Endothelial cell of umbilical vein (primary cell): Measurements from ENCODE around the gene MYT1. TPM values are rescaled to one million over a fixed set of nuclear protein-coding genes. Genes with fewer than 3 reads are reported as not detected.

Experiments
- BruUV-seq: library from RNA; stranded (reverse); fragments of 400-500 nt; replicated peaks from 2 replicates; lab custom pipeline; 2021; lab: Mats Ljungman, UMichigan
- CTCF ChIA-PET: fragments of 300-600, 350-600 bp; sonication (Branson Sonifier 250); formaldehyde crosslinking; loops from one replicate; lab custom pipeline; 2021; ENCODE audit warnings: antibody characterized with exemption, inconsistent platforms; lab: Charles Lee
- POLR2A ChIA-PET: fragments of 300-600, 350-600 bp; sonication (Branson Sonifier 250); formaldehyde crosslinking; loops from one replicate; lab custom pipeline; 2021; ENCODE audit warnings: antibody characterized with exemption, inconsistent platforms; lab: Charles Lee
- DNase-seq: peaks from one replicate; pipeline ENCODE4 v3.0.0-alpha.2; 2011; ENCODE audit warnings: low read depth, low spot score
- FAIRE-seq: peaks from 2 replicates; lab custom pipeline; 2011; peaks lifted over from hg19 to GRCh38; lab: Jason Lieb, UNC
- H2AFZ ChIP-seq: 2 replicates; pipeline ENCODE4 v1.6.0; 2012; ENCODE audit warnings: low read depth, low read length, control low read depth, inconsistent platforms
- H3K27ac ChIP-seq: 2 replicates; pipeline ENCODE4 v1.5.1; 2011; ENCODE audit warnings: low read depth, mild to moderate bottlenecking, control low read depth, low read length, moderate library complexity; ENCODE audit not compliant: insufficient read depth
- H3K27me3 ChIP-seq, 2 experiments: 2 replicates each; pipeline versions ENCODE4 v1.6.0 to v1.6.1; 2011; ENCODE audit warnings: low read length in 2 of 2, mixed read lengths in 1 of 2; ENCODE audit not compliant: control insufficient read depth in 2 of 2, insufficient read depth in 2 of 2
- H3K36me3 ChIP-seq, 2 experiments: 2 replicates in 1 of 2; 3 replicates in 1 of 2; pipeline ENCODE4 v1.5.1; 2011; ENCODE audit warnings: low read length in 2 of 2, mild to moderate bottlenecking in 1 of 2, moderate library complexity in 1 of 2; ENCODE audit not compliant: control insufficient read depth in 2 of 2, insufficient read depth in 2 of 2; ENCODE audit errors: extremely low read depth in 1 of 2
- H3K4me1 ChIP-seq: 3 replicates; pipeline ENCODE4 v1.5.1; 2011; ENCODE audit warnings: mild to moderate bottlenecking, low read length; ENCODE audit not compliant: control insufficient read depth, insufficient read depth; ENCODE audit errors: extremely low read depth
- H3K4me2 ChIP-seq: 2 replicates; pipeline ENCODE4 v1.6.1; 2011; ENCODE audit warnings: low read length, control low read depth, mixed read lengths; ENCODE audit not compliant: insufficient read depth
- H3K4me3 ChIP-seq, 3 experiments: fragments of 200-600 bp in 1 of 3; sonication (generic), shearing (Covaris generic) in 1 of 3; replicated peaks in 1 of 3; 2 replicates each; pipeline ENCODE4 v1.5.1; 2011 to 2016; ENCODE audit warnings: control low read depth in 3 of 3, low read length in 3 of 3, mild to moderate bottlenecking in 2 of 3, inconsistent platforms in 1 of 3, low read depth in 1 of 3, moderate library complexity in 1 of 3; ENCODE audit not compliant: insufficient read depth in 1 of 3
- H3K79me2 ChIP-seq: 2 replicates; pipeline ENCODE4 v1.6.0; 2012; ENCODE audit warnings: low read length, inconsistent platforms; ENCODE audit not compliant: control insufficient read depth, insufficient read depth
- H3K9ac ChIP-seq: replicated peaks from 2 replicates; pipeline ENCODE3; 2011; ENCODE audit warnings: low read length, control low read depth; ENCODE audit not compliant: insufficient read depth; ENCODE audit errors: extremely low read depth
- H3K9me1 ChIP-seq: replicated peaks from 3 replicates; pipeline ENCODE4 v1.6.0; 2011; ENCODE audit warnings: mild to moderate bottlenecking, low read length; ENCODE audit not compliant: control insufficient read depth, insufficient read depth; ENCODE audit errors: extremely low read depth
- H3K9me3 ChIP-seq: replicated peaks from 2 replicates; pipeline ENCODE4 v1.5.1; 2012; ENCODE audit warnings: low read length, inconsistent platforms; ENCODE audit not compliant: control insufficient read depth, insufficient read depth
- H4K20me1 ChIP-seq: replicated peaks from 2 replicates; pipeline ENCODE3; 2011; ENCODE audit warnings: mild to moderate bottlenecking, low read length; ENCODE audit not compliant: control insufficient read depth, insufficient read depth; ENCODE audit errors: extremely low read depth
- CTCF ChIP-seq, 2 donors: IDR thresholded peaks; 1 replicate in 1 of 2; 2 replicates in 1 of 2; pipeline ENCODE4 v1.5.1; 2011; ENCODE audit warnings: low read length in 2 of 2, mild to moderate bottlenecking in 2 of 2, moderate library complexity in 2 of 2, control low read depth in 1 of 2, inconsistent platforms in 1 of 2, low read depth in 1 of 2; ENCODE audit not compliant: insufficient read depth in 1 of 2; ENCODE audit errors: extremely low read depth in 1 of 2
- EZH2 ChIP-seq: IDR thresholded peaks from 2 replicates; pipeline ENCODE4 v1.6.1; 2012; ENCODE audit warnings: borderline replicate concordance, low read depth, mild to moderate bottlenecking, moderate library complexity, low read length, inconsistent platforms; ENCODE audit not compliant: severe bottlenecking
- FOS ChIP-seq: IDR thresholded peaks from 2 replicates; pipeline ENCODE4 v1.6.1; 2011; ENCODE audit warnings: mild to moderate bottlenecking, low read length, moderate library complexity, borderline replicate concordance; ENCODE audit not compliant: insufficient read depth
- GATA2 ChIP-seq: IDR thresholded peaks from 2 replicates; pipeline ENCODE4 v1.7.0; 2011; ENCODE audit warnings: low read depth, mild to moderate bottlenecking, moderate library complexity, mixed read lengths, low read length; ENCODE audit not compliant: insufficient read length, insufficient read depth
- JUN ChIP-seq: IDR thresholded peaks from 2 replicates; pipeline ENCODE4 v1.6.1; 2011; ENCODE audit warnings: borderline replicate concordance, low read depth; ENCODE audit not compliant: insufficient read length, insufficient read depth
- MAX ChIP-seq: IDR thresholded peaks from 2 replicates; pipeline ENCODE4 v1.6.1; 2011; ENCODE audit not compliant: insufficient read depth, insufficient read length
- MYC ChIP-seq: IDR thresholded peaks from one replicate; pipeline ENCODE4 v1.6.1; 2011; ENCODE audit warnings: mild to moderate bottlenecking, low read depth, low read length
- POLR2A ChIP-seq: IDR thresholded peaks from 2 replicates; pipeline ENCODE4 v1.6.1; 2012; ENCODE audit warnings: low read depth, mild to moderate bottlenecking, control low read depth, low read length
- POLR2AphosphoS5 ChIP-seq: IDR thresholded peaks from 2 replicates; pipeline ENCODE4 v1.6.1; 2012; ENCODE audit warnings: low read depth, mild to moderate bottlenecking, control low read depth, low read length, moderate library complexity; ENCODE audit not compliant: insufficient read depth
- dilution Hi-C: fragments of 300-500 bp; cut with MboI; formaldehyde crosslinking; loops from one replicate; pipeline ENCODE4 v1.15.0; 2019; ENCODE audit warnings: low sequenced_read_pairs; ENCODE audit not compliant: extremely low pct_ligation_motif_present
- intact Hi-C: fragments of 100-400 bp; cut with micrococcal nuclease; formaldehyde crosslinking; loops from one replicate; pipeline ENCODE4 v1.10.0; 2022
- polyA plus RNA-seq, 4 experiments: library from polyadenylated mRNA; depleted of rRNA in 3 of 4; stranded (reverse) in 3 of 4; unstranded in 1 of 4; fragments of >200 nt; gene quantifications; 2 replicates each; pipeline versions ENCODE4 v1.2.1 to v1.2.3, GENCODE V29; 2011 to 2012; ENCODE audit warnings: missing spikeins in 1 of 4
- total RNA-seq: library from RNA; stranded (reverse); gene quantifications from 2 replicates; pipeline ENCODE4 v1.2.3, GENCODE V29; 2021

The MYT1 gene
- total and polyA plus RNA-seq, 2 donors (not counting 3 experiments of a cell fraction or from before 2014, with no cell fraction given): not detected

GRCh38 chr20:64162239-64162910, 1.9 kb upstream of the MYT1 start:
- Histone ChIP-seq H3K9me1 (no peaks in the 10 kb centered on the region), H2AFZ (no peak overlapping the region), H3K4me1 (no peaks in the 10 kb centered on the region), H3K9ac (no peak overlapping the region), H3K4me3 (no peak overlapping the region), H3K36me3 (no peaks in the 10 kb centered on the region), H4K20me1 (no peaks in the 10 kb centered on the region), H3K9me3 (no peaks in the 10 kb centered on the region), H3K79me2 (no peaks in the 10 kb centered on the region), H3K4me2 (no peak overlapping the region), H3K27ac (no peak overlapping the region), H3K27me3 (peaks cover 13 to 22% of the 10 kb centered on the region in 2 experiments)
- TF ChIP-seq MYC: no peak
- no peak for TF ChIP-seq MAX
- TF ChIP-seq POLR2AphosphoS5: no peak
- TF ChIP-seq CTCF (IDR thresholded peaks at IDR 0.05; ENCODE audit: extremely low read depth in 1 of 2, insufficient read depth in 1 of 2, low read depth in 1 of 2, low read length in 2 of 2): no peak
- no peak for TF ChIP-seq JUN
- no peak for TF ChIP-seq EZH2
- TF ChIP-seq GATA2: no peak
- TF ChIP-seq FOS: no peak
- no peak for TF ChIP-seq POLR2A
- BruUV-seq: no TSS peak
- FAIRE-seq (no peak), DNase-seq (no peak)
- intact Hi-C loops (no loop called here), dilution Hi-C loops (no loop called here)
- ChIA-PET CTCF (no interaction called here), POLR2A (no interaction called here)
